Activated CD4-positive, alpha-beta T cell treated with anti-CD3 and anti-CD28 coated beads, Interleukin-2, amount 10 ng/mL, durations not matched to agents 24 days and 14 days (primary cell): Measurements from ENCODE around the gene SMU1. TPM values are rescaled to one million over a fixed set of nuclear protein-coding genes. Genes with fewer than 3 reads are reported as not detected.
"Not testable (repeated sequence)": the region's sequence is repeated elsewhere in the genome, so short reads cannot be mapped to it uniquely, and the experiment has no call there.

Experiments
- DNase-seq: peaks from one replicate; pipeline ENCODE4 v3.0.0; 2022
- H3K27ac Mint-ChIP-seq: one replicate; pipeline ENCODE4 v1.8.0; 2022; ENCODE audit warnings: mild to moderate bottlenecking, mixed read lengths
- H3K27me3 Mint-ChIP-seq: one replicate; pipeline ENCODE4 v1.8.0; 2022; ENCODE audit warnings: mixed read lengths
- H3K36me3 Mint-ChIP-seq: one replicate; pipeline ENCODE4 v1.8.0; 2022; ENCODE audit warnings: low read depth, mild to moderate bottlenecking, mixed read lengths
- H3K4me1 Mint-ChIP-seq: one replicate; pipeline ENCODE4 v1.8.0; 2021; ENCODE audit warnings: mixed read lengths
- H3K4me3 Mint-ChIP-seq: one replicate; pipeline ENCODE4 v1.8.0; 2022; ENCODE audit warnings: mild to moderate bottlenecking, moderate library complexity, mixed read lengths
- H3K9me3 Mint-ChIP-seq: one replicate; pipeline ENCODE4 v1.8.0; 2021; ENCODE audit warnings: mixed read lengths
- intact Hi-C: fragments of 100-400 bp; cut with micrococcal nuclease; formaldehyde crosslinking; loops from one replicate; pipeline ENCODE4 v1.15.1; 2023
- total RNA-seq: library from RNA; stranded (reverse); gene quantifications from 2 replicates; pipeline ENCODE4 v1.2.3, GENCODE V29; 2022

The SMU1 gene
- total RNA-seq, 1 donor from 2014 or later: 28.6 TPM

DNA sequence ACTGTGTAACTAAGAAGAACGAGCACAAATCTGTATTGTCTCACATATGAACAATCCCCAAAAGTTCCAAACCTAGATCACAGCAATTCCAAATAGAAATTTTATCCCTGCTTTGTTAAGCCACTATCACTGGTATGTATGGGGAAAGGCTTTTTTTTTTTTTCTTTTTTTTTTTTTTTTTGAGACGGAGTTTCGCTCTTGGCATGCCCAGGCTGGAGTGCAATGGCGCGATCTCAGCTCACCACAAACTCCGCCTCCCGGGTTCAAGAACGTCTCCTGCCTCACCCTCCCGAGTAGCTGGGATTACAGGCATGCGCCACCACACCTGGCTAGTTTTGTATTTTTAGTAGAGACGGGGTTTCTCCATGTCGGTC is 75.8 kb downstream of the SMU1 start:
- peak overlapping the region; percentile 99 for H3K27ac Mint-ChIP-seq
- H3K36me3 Mint-ChIP-seq: peaks cover 34% of the 10 kb centered on the region
- intact Hi-C loops: loop anchor here (1.0 to 2.0 kb wide), 5 partner anchors 25 to 450 kb away; partner anchors contain the start of genes DNAJA1, NDUFB6, NFX1 and SMU1
- H3K9me3 Mint-ChIP-seq, H3K27me3 Mint-ChIP-seq: not testable (repeated sequence)
- H3K4me1 Mint-ChIP-seq: peaks cover 32% of the 10 kb centered on the region
- peak; percentile 83 for DNase-seq
- H3K4me3 Mint-ChIP-seq: peak overlapping the region; percentile 99

DNA sequence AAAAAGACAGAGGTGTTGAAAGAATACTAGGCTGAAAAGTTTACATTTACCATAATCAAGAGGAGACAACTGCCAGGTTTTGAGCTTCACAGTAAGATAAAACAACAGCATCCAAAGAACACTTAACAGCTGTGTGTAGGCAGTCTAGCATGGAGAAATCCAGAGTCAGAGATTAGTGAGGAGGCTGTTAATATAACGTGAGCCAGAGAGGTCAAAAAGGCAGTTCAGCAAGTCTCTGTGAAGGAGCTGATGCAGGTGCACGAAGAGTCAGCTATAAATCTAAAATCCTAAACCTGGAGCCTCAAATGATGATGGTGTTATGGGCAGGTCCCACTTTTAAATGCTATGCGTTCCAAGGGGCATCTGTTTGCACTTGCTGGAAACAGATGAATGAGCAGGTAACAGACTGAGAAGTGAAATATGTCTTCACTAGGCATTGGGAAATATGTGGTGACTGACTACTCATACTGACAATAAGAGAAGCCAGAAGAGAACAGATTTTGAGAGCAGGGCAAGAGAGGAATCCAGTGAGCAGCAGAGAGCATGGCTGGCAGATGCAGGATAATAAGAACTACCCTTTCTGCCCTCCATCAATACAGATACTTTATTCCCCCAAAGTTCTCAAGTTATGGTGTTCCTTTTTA is 83.8 kb downstream of the SMU1 start:
- Mint-ChIP-seq H3K36me3 (peaks cover 49% of the 10 kb centered on the region), H3K27me3 (no peaks in the 10 kb centered on the region), H3K4me1 (peaks cover 9% of the 10 kb centered on the region), H3K4me3 (no peak overlapping the region), H3K9me3 (no peaks in the 10 kb centered on the region), H3K27ac (no peak overlapping the region)
- intact Hi-C loops: no loop called here
- no peak for DNase-seq

DNA sequence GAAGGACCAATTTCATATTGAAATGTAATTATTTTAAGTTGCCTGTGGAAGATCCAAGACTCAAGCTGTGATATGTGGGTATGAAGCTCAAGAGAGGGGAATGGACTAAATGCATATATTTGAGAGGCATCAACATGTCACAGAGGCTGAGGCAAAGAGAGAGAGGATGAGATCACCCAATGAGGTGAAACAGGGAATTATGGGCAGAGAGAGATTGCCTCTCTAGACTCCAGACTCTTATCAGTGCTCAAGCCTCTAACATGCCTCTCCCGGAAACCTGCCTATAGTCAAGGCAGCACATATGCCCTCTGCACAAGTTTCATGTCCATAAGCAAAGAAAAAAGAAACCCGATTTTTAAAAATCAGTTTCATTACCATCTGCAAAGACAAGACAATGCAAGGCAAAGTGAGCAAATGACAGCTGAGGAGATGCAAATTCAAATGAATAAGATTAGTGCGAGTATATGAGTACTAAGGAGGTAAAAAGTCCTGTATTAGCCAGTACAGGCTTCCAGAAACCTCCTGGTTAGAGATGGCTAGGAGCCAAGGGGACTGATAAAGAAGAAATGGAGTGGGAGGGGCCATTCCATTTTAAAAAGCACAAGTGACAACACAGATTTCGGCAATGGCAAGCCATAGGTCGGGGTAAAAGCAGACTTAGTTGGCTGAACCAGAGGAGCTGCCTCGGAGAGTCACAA is 84.4 kb downstream of the SMU1 start:
- intact Hi-C loops: no loop called here
- no peaks in the 10 kb centered on the region for H3K27me3 Mint-ChIP-seq
- H3K36me3 Mint-ChIP-seq: peaks cover 50% of the 10 kb centered on the region
- H3K27ac Mint-ChIP-seq: no peak overlapping the region
- DNase-seq: no peak
- peaks cover 8% of the 10 kb centered on the region for H3K4me1 Mint-ChIP-seq
- no peaks in the 10 kb centered on the region for H3K9me3 Mint-ChIP-seq
- no peak overlapping the region for H3K4me3 Mint-ChIP-seq

Other genes starting within 250 kb of the SMU1 start
- 52.7 and 53.3 TPM in 2 replicates for gene APTX, start 75.0 kb downstream of the SMU1 start, total RNA-seq
- gene DNAJA1, start 51.4 kb downstream of the SMU1 start, total RNA-seq: 319 and 328 TPM in 2 replicates
- gene B4GALT1, start 90.7 kb upstream of the SMU1 start, total RNA-seq: 53.8 and 55.7 TPM in 2 replicates
- gene SPINK4, start 163.5 kb upstream of the SMU1 start, total RNA-seq: not detected in 2 replicates
- 72.4 and 73.6 TPM in 2 replicates for gene BAG1, start 188.0 kb upstream of the SMU1 start, total RNA-seq
- gene CHMP5, start 188.4 kb upstream of the SMU1 start, total RNA-seq: 73.9 and 77.7 TPM in 2 replicates
- 37.2 and 38.7 TPM in 2 replicates for gene NFX1, start 213.8 kb upstream of the SMU1 start, total RNA-seq